K562 (cell line): ENCODE data around the gene AKT1. TPM values are rescaled to one million over a fixed set of nuclear protein-coding genes. Genes with fewer than 3 reads are reported as not detected.

Experiments
- CBX1 ChIP-seq: sonication (generic); IDR thresholded peaks from 2 replicates; pipeline ENCODE4 v1.6.1; 2016; ENCODE audit warnings: antibody characterized with exemption, low read depth, mild to moderate bottlenecking
- CTBP1 ChIP-seq: fragments of 450-650 bp; IDR thresholded peaks from 2 replicates; pipeline ENCODE4 v1.6.1; 2016; ENCODE audit warnings: borderline replicate concordance
- EGR1 ChIP-seq: fragments of 450-650 bp; conservative IDR thresholded peaks from 2 replicates; pipeline ENCODE4 v1.6.1; 2017; ENCODE audit warnings: mild to moderate bottlenecking
- MCM5 ChIP-seq: fragments of 450-650 bp; IDR thresholded peaks from 2 replicates; pipeline ENCODE4 v1.6.1; 2016; ENCODE audit warnings: low read depth
- PRDM10 ChIP-seq: fragments of 450-650 bp; IDR thresholded peaks from 2 replicates; pipeline ENCODE4 v1.6.1; 2018; ENCODE audit not compliant: partially characterized antibody
- TFAP4 ChIP-seq: sonication (generic); formaldehyde crosslinking; IDR thresholded peaks from 2 replicates; pipeline ENCODE4 v1.8.0; 2022; ENCODE audit warnings: missing genetic modification reagents, mild to moderate bottlenecking, moderate library complexity, borderline replicate concordance
- VEZF1 ChIP-seq: fragments of 200-800 bp; sonication (Bioruptor generic); IDR thresholded peaks from 2 replicates; pipeline ENCODE4 v1.6.1; 2017; ENCODE audit warnings: missing genetic modification characterization, missing compliant biosample characterization
- ZBTB7A ChIP-seq: IDR thresholded peaks from 2 replicates; pipeline ENCODE4 v1.6.1; 2011; ENCODE audit warnings: low read depth, mild to moderate bottlenecking, low read length, moderate library complexity, borderline replicate concordance; ENCODE audit not compliant: control insufficient read depth
- polyA plus RNA-seq, 8 experiments: library from polyadenylated mRNA; depleted of rRNA in 4 of 8; stranded (reverse) in 5 of 8; unstranded in 3 of 8; fragments of >200 nt; fragmentation: Nextera tagmentation in 2 of 8; fragmentation: Illumina TruSeq in 1 of 8; extraction: Ambion mirVana in 2 of 8; extraction: Trizol in 1 of 8; gene quantifications; 2 replicates each; pipeline versions ENCODE4 v1.2.1 to v1.2.3, GENCODE V29; 2011 to 2014; ENCODE audit warnings: inconsistent platforms in 1 of 8, missing spikeins in 1 of 8
- total RNA-seq, 7 experiments: library from RNA; depleted of rRNA in 6 of 7; stranded (reverse); fragments of >200 nt in 6 of 7; fragmentation: Illumina TruSeq in 2 of 7; extraction: Trizol in 2 of 7; gene quantifications; 2 replicates each; pipeline versions ENCODE4 v1.2.1 to v1.2.3, GENCODE V29; 2011 to 2021; ENCODE audit warnings: low replicate concordance in 1 of 7
- TF ChIP-seq, protein P1 (sequence below), 3 experiments: fragments of 200-800 bp in 1 of 3; sonication (Bioruptor generic) in 1 of 3; sonication (generic) in 1 of 3; formaldehyde crosslinking in 1 of 3; IDR thresholded peaks; 2 replicates each; pipeline versions ENCODE4 v1.6.1 to v1.8.0; 2016 to 2022; ENCODE audit warnings: mild to moderate bottlenecking in 2 of 3, missing compliant biosample characterization in 2 of 3, missing genetic modification characterization in 2 of 3, missing genetic modification reagents in 1 of 3

Gene AKT1
- total and polyA plus RNA-seq, 9 of the 15 experiments (the other 6 are each of a cell fraction or from before 2014, with no cell fraction given): 0.49 to 132 (median 75.1) TPM

- TF ChIP-seq VEZF1 (CRISPR knock-in tag): peak; percentile 56
- TF ChIP-seq MCM5: no peak
- TF ChIP-seq CBX1: no peak
- TF ChIP-seq, protein P1, sequence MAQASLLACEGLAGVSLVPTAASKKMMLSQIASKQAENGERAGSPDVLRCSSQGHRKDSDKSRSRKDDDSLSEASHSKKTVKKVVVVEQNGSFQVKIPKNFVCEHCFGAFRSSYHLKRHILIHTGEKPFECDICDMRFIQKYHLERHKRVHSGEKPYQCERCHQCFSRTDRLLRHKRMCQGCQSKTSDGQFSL (CRISPR knock-in tag; IDR thresholded peaks at IDR 0.05): peak; percentile 45
- TF ChIP-seq, protein P1 (tag; IDR thresholded peaks at IDR 0.05): no peak
- TF ChIP-seq EGR1: peak; percentile 74
- peak; percentile 87 for TF ChIP-seq ZBTB7A
- TF ChIP-seq PRDM10: peak; percentile 46
- TF ChIP-seq TFAP4 (CRISPR knock-in tag): peak; percentile 17; the same call in 1 of the 2 replicates
- peak; percentile 19; the same call in 1 of the 2 replicates for TF ChIP-seq CTBP1
- TF ChIP-seq, all 486 proteins: peak for 18
These were observed 31.9 kb upstream of the AKT1 start (continued) for GRCh38 chr14:104827177-104828055.
